Endometrial microvascular endothelial cells (primary cell): ENCODE results near the gene ART1. TPM values are rescaled to one million over a fixed set of nuclear protein-coding genes. Genes with fewer than 3 reads are reported as not detected.

Experiments used
- in situ Hi-C: cut with HindIII; loops from 2 replicates; pipeline ENCODE4 v1.10.0; 2017; ENCODE audit warnings: low sequenced_read_pairs, low pct_unique_long_range_greater_than_20kb; ENCODE audit errors: inconsistent ontology term
- total RNA-seq: library from RNA; depleted of rRNA; stranded (reverse); fragments of >200 nt; gene quantifications from one replicate; pipeline ENCODE4 v1.2.3, GENCODE V29; 2015; ENCODE audit errors: inconsistent ontology term

Gene ART1
- total RNA-seq, 1 donor from 2014 or later, result not detected

DNA sequence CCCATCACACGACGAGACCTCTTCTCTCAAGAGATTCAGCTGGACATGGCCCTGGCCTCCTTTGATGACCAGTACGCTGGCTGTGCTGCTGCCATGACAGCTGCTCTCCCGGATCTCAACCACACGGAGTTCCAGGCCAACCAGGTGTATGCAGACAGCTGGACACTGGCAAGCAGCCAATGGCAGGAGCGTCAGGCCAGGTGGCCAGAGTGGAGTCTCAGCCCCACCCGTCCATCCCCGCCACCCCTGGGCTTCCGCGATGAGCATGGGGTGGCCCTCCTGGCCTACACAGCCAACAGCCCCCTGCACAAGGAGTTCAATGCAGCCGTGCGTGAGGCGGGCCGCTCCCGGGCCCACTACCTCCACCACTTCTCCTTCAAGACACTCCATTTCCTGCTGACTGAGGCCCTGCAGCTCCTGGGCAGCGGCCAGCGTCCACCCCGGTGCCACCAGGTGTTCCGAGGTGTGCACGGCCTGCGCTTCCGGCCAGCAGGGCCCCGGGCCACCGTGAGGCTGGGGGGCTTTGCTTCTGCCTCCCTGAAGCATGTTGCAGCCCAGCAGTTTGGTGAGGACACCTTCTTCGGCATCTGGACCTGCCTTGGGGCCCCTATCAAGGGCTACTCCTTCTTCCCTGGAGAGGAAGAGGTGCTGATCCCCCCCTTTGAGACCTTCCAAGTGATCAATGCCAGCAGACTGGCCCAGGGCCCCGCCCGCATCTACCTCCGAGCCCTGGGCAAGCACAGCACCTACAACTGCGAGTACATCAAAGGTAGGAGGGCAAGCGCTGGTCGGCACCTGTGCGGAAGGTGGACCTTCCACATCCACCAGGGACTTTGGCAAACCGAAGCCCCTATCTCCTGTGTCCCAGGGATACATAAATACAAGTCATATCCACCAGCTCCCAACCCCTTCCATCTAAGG is 14.9 kb downstream of the ART1 start:
- in situ Hi-C loops, result no loop called here

DNA sequence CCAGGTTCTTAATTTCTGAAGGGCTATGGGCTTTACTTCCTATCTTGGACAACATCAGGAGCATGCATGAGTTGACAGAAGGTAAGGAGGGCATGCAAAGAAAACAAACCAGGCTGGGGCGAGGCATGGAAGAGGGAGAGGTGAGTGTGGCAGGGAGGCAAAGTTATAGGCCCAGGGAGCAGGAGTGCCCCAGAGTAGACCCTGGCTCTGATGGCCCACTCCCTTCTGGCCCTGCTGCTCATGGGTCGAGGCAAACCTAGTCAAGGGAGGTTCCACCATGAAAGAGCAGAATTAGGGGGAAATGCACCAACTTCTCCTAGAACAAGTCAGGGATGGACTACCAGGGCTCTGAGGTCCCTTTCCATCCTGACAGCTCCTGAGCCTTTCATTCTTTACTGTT is 16.0 kb downstream of the ART1 start:
- in situ Hi-C loops, result no loop called here

DNA sequence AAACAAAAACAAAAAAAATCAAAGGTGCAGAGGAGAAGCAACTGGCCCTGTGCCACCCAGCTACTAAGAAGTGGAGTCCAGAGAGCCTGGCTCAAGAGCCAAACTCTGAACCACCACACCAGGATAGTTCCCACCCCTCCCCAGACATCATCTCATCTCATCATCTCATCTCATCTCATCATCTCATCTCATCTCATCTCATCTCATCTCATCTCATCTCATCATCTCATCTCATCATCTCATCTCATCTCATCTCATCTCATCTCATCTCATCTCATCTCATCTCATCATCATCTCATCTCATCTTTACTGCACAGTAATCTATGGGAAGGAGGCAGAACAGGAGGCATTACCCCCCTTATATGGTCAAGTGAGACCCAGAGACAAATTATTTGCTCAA is 17.9 kb downstream of the ART1 start:
- in situ Hi-C loops, result no loop called here

- in situ Hi-C loops, result no loop called here
These were observed 19.2 kb downstream of the ART1 start for GRCh38 chr11:3664032-3664630.

GRCh38 chr11:3665336-3666022 is 20.6 kb downstream of the ART1 start:
- in situ Hi-C loops, result no loop called here

DNA sequence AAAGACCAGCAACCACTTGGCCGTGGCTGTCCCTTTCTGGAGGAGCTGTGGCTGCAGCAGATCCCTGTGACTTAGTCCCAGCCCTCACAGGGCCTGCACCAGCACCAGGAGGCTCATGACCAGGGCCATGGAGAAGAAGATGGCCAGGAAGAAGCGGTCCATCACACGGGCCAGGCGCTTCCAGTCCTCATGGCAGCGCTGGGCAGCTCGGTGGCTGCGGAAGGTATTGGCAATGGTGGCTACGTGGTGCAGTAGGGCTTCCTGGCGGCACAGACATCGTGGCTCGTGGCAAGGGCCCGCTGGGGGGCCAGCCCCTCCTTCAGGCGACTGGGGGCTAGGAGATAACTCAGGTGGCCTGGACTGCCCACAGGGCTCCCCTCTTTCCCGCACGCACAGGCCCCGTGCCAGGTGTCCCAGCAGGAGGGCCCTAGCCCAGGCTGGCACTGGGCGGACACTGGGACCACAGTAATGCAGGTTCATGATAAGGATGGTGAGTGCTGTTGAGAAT is 21.1 kb downstream of the ART1 start:
- in situ Hi-C loops, result no loop called here

DNA sequence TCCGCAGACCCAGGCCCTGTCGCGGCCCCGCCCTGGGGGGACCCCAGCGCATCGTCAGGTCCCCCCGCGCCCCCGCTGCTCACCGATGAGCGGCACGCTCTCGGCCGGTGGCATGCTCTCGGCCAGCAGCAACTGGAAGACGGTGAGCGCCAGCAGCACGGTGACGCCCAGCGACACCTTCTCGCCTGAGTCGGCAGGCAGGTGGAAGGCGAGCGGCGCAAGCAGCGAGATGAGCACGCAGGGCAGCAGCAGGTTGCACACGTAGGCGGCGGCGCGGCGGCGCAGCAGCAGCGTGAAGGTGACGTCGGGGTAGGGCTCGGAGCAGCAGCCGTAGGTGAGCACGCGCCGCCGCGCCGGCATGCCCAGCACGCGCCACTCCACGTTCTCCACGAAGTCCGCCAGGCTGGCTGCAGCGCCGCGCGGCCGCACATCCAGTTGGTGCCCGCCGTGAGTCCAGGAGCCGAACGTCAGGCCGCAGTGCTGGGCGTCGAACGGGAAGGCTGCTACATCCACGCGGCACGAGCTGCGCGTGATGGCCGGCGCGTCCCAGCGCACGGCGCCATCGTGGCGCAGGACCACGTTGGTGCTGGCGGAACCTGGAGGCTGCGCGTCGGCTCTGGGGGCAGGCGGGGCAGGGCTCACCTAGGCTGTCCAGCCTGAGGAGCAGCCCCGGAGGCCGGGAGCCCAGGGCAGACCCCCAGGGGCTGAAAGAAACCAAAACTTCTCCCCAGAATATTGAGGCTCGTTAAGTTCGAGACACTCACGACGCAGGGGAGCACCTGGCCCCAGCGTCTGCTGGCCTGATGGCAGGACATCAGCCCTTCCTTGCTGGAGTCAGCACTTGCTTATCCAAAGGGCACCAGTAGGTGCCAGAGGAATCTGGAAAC is 22.5 kb downstream of the ART1 start:
- in situ Hi-C loops, result no loop called here

DNA sequence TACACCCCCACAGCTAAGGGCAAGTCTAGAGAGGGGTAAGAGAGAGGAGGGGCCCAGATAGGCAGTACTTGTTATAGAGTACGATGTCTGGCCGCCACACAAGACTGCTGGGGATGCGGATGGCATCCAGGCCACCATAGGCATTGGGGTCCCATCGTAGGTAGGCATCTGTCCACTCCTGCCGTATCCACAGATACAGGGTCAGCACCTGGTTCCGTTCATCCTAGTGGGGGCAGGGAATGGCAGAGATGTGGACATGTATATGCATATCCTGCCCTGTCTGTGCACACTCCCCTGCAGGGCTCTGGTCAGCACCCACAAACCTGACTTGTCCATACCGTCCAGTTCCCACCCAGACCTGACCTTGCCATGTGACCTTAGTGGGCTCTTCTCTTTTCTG is 24.2 kb downstream of the ART1 start:
- in situ Hi-C loops, result no loop called here

- in situ Hi-C loops, result no loop called here
These were observed 24.8 kb downstream of the ART1 start for GRCh38 chr11:3669742-3670183.

GRCh38 chr11:3671334-3672254 is 26.7 kb downstream of the ART1 start, which contains the start of gene CHRNA10:
CHRNA10 (minus strand) TSS chr11:3671384; CDS start chr11:3671312, 72 bp downstream.
- in situ Hi-C loops, result no loop called here

DNA sequence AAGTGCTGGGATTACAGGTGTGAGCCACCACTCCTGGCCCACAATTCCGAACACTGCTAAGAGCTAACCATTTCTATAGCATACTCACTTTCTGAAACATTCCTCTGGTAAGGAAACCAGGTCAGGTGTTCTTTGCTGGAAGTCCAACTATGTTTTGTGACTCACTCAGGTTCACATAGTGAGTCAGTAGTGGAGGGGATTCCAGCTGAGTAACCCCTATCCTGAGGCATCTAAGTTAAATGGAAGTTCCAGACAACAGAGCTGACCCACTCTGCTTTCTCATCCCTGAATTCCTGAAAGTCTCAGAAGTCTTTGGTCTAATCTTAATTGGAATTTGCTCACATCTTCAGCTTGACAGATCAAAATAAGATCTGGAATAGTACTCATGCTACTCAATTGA is 29.3 kb downstream of the ART1 start:
- in situ Hi-C loops, result no loop called here

DNA sequence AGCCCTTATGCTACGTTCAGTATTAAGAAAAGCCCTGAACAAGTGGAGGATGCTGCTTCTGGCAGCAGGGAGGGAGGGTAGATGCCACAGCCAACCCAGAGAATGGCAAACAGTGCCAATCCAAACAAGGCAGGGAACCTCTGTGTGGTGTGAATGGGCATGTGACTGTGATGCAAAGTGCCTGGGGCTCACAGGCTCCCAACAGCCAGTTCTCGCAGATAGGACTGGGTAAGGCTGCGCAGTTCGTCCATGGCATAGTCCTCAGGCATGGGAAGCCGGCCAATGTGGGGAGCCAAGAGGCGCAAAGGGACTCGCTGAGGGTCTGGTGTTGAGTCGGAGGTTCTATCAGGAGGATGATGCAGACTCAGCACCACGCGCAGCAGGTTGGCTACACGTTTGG is 31.0 kb downstream of the ART1 start:
- in situ Hi-C loops, result no loop called here

DNA sequence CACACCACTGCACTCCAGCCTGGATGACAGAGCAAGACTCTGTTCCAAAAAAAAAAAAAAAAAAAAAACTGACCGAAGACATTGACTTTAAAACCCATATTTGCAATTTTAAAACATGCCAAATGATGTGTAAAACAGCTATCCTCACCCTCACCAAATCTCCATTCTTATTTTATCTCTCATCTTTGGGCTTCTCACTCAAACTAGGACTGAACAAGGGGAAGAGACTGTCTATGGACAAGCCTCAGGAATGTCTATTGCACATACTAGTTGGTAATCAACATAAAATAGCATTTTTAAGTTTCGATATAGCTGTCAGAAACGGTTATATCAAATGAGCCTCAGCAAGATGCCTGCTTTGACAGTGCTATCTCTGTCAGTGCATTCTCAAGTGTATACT is 34.1 kb downstream of the ART1 start:
- in situ Hi-C loops, result no loop called here

DNA sequence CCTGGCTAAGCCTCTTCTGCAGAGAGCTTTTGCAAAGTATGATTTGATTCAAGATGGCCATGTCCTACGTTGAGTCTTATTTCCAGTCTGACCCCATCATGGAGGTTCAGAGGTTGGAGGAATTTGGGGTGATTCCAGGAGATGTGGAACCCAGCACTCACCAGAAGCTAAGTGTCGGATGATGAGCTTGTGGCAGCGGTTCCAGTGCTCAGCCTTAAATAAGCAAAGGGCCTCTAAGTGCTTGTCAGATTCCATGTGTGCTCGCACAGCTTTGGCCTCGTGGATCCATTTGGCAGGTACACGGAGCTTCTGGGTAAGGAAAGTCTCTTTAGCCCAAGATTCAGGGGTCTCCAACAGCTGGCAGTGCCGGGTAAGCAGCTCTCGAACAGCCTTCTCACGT is 38.1 kb downstream of the ART1 start:
- in situ Hi-C loops, result no loop called here

GRCh38 chr11:3684129-3684818 is 39.3 kb downstream of the ART1 start:
- in situ Hi-C loops, result no loop called here

DNA sequence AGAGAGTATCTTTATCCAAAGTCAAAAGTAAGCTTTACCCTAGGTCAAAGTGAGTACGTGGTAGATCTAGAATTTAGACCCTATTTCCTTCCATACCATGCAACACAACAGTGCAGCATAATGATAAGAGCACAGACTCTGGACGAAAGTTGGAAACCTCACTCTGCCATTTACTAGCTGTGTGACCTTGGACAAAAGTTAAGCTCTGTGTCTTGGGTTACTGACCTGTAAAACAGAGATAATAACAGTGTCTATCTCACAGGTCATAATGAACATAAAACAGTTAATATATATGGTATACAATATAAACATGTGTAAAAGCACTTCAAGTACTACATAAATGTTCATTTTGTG is 39.9 kb downstream of the ART1 start:
- in situ Hi-C loops, result no loop called here

GRCh38 chr11:3685923-3686322 is 41.0 kb downstream of the ART1 start:
- in situ Hi-C loops, result no loop called here
